Suprapubic skin (tissue), 4 donors: ENCODE results near the gene ASTN2. TPM values are rescaled to one million over a fixed set of nuclear protein-coding genes. Genes with fewer than 3 reads are reported as not detected.

Source experiments
- DNase-seq, 2 donors: peaks; one replicate each; pipeline ENCODE4 v3.0.0-alpha.2; 2019; ENCODE audit warnings: low spot score in 2 of 2
- H3K27ac ChIP-seq: fragments of 200-600 bp; sonication (generic); one replicate; pipeline ENCODE4 v1.5.1; 2019
- H3K27me3 ChIP-seq: fragments of 200-600 bp; sonication (generic); one replicate; pipeline ENCODE4 v1.5.1; 2019
- H3K36me3 ChIP-seq: fragments of 200-600 bp; sonication (generic); one replicate; pipeline ENCODE4 v1.5.1; 2019
- H3K4me1 ChIP-seq: fragments of 200-600 bp; sonication (generic); one replicate; pipeline ENCODE4 v1.5.1; 2019
- H3K4me3 ChIP-seq: fragments of 200-600 bp; sonication (generic); one replicate; pipeline ENCODE4 v1.5.1; 2019; ENCODE audit warnings: mild to moderate bottlenecking
- H3K9me3 ChIP-seq: fragments of 200-600 bp; sonication (generic); one replicate; pipeline ENCODE4 v1.5.1; 2019
- CTCF ChIP-seq, 2 donors: fragments of 200-600 bp in 1 of 2; fragments of 450-650 bp in 1 of 2; sonication (generic) in 1 of 2; IDR thresholded peaks; one replicate each; pipeline ENCODE4 v1.5.1; 2016 to 2019; ENCODE audit warnings: antibody characterized with exemption in 2 of 2, mild to moderate bottlenecking in 1 of 2, moderate library complexity in 1 of 2
- EP300 ChIP-seq: sonication (generic); formaldehyde crosslinking; IDR thresholded peaks from one replicate; pipeline ENCODE4 v1.6.1; 2017; ENCODE audit warnings: antibody characterized with exemption
- POLR2A ChIP-seq, 2 donors: fragments of 450-650 bp; IDR thresholded peaks; one replicate each; pipeline ENCODE4 v1.6.1; 2017; ENCODE audit warnings: antibody characterized with exemption in 2 of 2, mild to moderate bottlenecking in 2 of 2, moderate library complexity in 2 of 2
- POLR2AphosphoS5 ChIP-seq, 3 donors: sonication (generic); formaldehyde crosslinking; IDR thresholded peaks; one replicate each; pipeline ENCODE4 v1.6.1; 2017; ENCODE audit warnings: antibody characterized with exemption in 3 of 3
- WGBS: methylation state at CpG from one replicate; pipeline ENCODE4 v1.1.5; 2018; 5-methylcytosine and 5-hydroxymethylcytosine counted together
- total RNA-seq, 4 donors: library from RNA; depleted of rRNA; stranded (reverse); fragments of >200 nt; gene quantifications; one replicate each; pipeline ENCODE4 v1.1.0, GENCODE V29; 2016

The ASTN2 gene
- total RNA-seq, 4 donors from 2014 or later: 2.0 to 6.9 (median 3.8) TPM

GRCh38 chr9:117008461-117008860, 406.4 kb downstream of the ASTN2 start:
- TF ChIP-seq CTCF (IDR thresholded peaks at IDR 0.05): no peak
- no peak for TF ChIP-seq POLR2AphosphoS5 (IDR thresholded peaks at IDR 0.05)
- TF ChIP-seq EP300: no peak
- no peak for TF ChIP-seq POLR2A (IDR thresholded peaks at IDR 0.05)
- Histone ChIP-seq H3K9me3 (no peaks in the 10 kb centered on the region), H3K4me3 (no peak overlapping the region), H3K27ac (no peak overlapping the region), H3K27me3 (no peaks in the 10 kb centered on the region), H3K4me1 (no peaks in the 10 kb centered on the region), H3K36me3 (no peaks in the 10 kb centered on the region)
- DNase-seq: no peak

- Histone ChIP-seq H3K9me3 (no peaks in the 10 kb centered on the region), H3K4me1 (no peaks in the 10 kb centered on the region), H3K27me3 (no peaks in the 10 kb centered on the region), H3K36me3 (no peaks in the 10 kb centered on the region), H3K4me3 (no peak overlapping the region), H3K27ac (no peak overlapping the region)
- WGBS: 65% methylated on average over 3 of the region's 3 CpGs
- TF ChIP-seq EP300 (no peak), POLR2A (IDR thresholded peaks at IDR 0.05) (no peak), CTCF (IDR thresholded peaks at IDR 0.05) (no peak), POLR2AphosphoS5 (IDR thresholded peaks at IDR 0.05) (no peak)
- DNase-seq: no peak
Observed at GRCh38 chr9:117002686-117003085, 412.2 kb downstream of the ASTN2 start.

DNA sequence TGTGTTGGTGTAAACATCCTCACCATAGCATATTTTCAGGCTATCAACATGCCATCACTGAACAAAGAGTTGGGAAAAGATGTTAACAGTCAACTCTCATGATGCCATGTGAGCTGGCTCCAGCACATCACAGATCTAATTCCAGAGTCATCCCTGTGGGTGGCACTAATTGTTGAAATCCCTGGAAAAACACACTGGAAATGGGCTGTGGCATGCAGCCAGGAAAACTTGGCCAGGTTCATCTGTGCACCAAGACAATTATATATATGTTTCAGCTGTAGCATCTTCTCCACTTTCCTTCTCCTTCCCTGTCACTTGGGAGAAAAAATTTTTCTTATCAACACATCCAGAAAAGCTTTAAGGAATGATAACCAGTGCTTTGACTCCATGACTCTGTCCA, 414.0 kb downstream of the ASTN2 start:
- no peak for TF ChIP-seq POLR2A (IDR thresholded peaks at IDR 0.05)
- TF ChIP-seq EP300: no peak
- TF ChIP-seq POLR2AphosphoS5 (IDR thresholded peaks at IDR 0.05): no peak
- TF ChIP-seq CTCF (IDR thresholded peaks at IDR 0.05): no peak
- no peaks in the 10 kb centered on the region for H3K4me1 ChIP-seq
- H3K9me3 ChIP-seq: no peaks in the 10 kb centered on the region
- no peak overlapping the region for H3K4me3 ChIP-seq
- no peaks in the 10 kb centered on the region for H3K36me3 ChIP-seq
- no peak for DNase-seq
- no peak overlapping the region for H3K27ac ChIP-seq
- no peaks in the 10 kb centered on the region for H3K27me3 ChIP-seq

GRCh38 chr9:117000196-117000723, 414.6 kb downstream of the ASTN2 start:
- TF ChIP-seq EP300 (no peak), CTCF (IDR thresholded peaks at IDR 0.05) (no peak), POLR2A (IDR thresholded peaks at IDR 0.05) (no peak), POLR2AphosphoS5 (IDR thresholded peaks at IDR 0.05) (no peak)
- DNase-seq: no peak
- no peaks in the 10 kb centered on the region for H3K4me1 ChIP-seq
- H3K36me3 ChIP-seq: no peaks in the 10 kb centered on the region
- no peaks in the 10 kb centered on the region for H3K9me3 ChIP-seq
- WGBS: 82% methylated on average over 2 of the region's 2 CpGs
- H3K27me3 ChIP-seq: no peaks in the 10 kb centered on the region
- no peak overlapping the region for H3K27ac ChIP-seq
- no peak overlapping the region for H3K4me3 ChIP-seq

DNA sequence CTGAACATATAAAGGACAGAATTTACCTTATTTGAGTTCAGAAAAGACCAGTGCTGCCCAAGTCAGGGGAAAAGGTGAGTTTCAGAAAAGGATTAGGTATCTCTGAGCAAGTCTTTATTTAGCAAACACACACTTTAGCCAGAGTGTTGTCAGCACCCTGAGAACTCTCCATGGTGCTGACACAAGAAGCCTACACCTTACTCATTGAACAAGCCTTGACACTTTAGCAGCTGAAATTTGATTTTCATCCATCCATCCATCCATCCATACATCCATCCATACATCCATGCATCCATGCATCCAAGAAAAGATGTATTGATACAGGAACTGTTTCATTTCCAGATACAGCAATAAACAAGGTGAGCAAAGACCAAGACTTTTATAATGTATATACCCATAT, 416.6 kb downstream of the ASTN2 start:
- Histone ChIP-seq H3K9me3 (no peaks in the 10 kb centered on the region), H3K36me3 (no peaks in the 10 kb centered on the region), H3K27me3 (no peaks in the 10 kb centered on the region), H3K4me1 (no peaks in the 10 kb centered on the region), H3K4me3 (no peak overlapping the region), H3K27ac (no peak overlapping the region)
- TF ChIP-seq CTCF (IDR thresholded peaks at IDR 0.05) (no peak), POLR2AphosphoS5 (IDR thresholded peaks at IDR 0.05) (no peak), EP300 (no peak), POLR2A (IDR thresholded peaks at IDR 0.05) (no peak)
- no peak for DNase-seq
